NCI-H1436 treated with DMSO at 0.1 percent for 48 hours (cell line): ENCODE data around the gene TTLL9.

Experiments used
- DNase-seq: peaks from one replicate; lab custom pipeline; 2025; lab: John Stamatoyannopoulos, UW

The TTLL9 gene

GRCh38 chr20:31857861-31858759 lies 12.3 kb upstream of the TTLL9 start:
- no peak for DNase-seq

- DNase-seq: no peak
These were observed 11.7 kb upstream of the TTLL9 start for GRCh38 chr20:31858760-31859083.

GRCh38 chr20:31859266-31859997 lies 11.0 kb upstream of the TTLL9 start:
- DNase-seq: no peak

GRCh38 chr20:31859998-31860380 lies 10.4 kb upstream of the TTLL9 start:
- DNase-seq: no peak

- DNase-seq: no peak
These were observed 9.9 kb upstream of the TTLL9 start for GRCh38 chr20:31860390-31861134.

GRCh38 chr20:31861135-31861384 lies 9.4 kb upstream of the TTLL9 start:
- DNase-seq: no peak

- DNase-seq: no peak
These were observed 8.9 kb upstream of the TTLL9 start for GRCh38 chr20:31861385-31862156.

GRCh38 chr20:31862157-31862470 lies 8.3 kb upstream of the TTLL9 start:
- no peak for DNase-seq

- no peak for DNase-seq
These were observed 7.9 kb upstream of the TTLL9 start for GRCh38 chr20:31862506-31862905.

- no peak for DNase-seq
These were observed 6.9 kb upstream of the TTLL9 start for GRCh38 chr20:31863296-31864085.

- DNase-seq: no peak
These were observed 5.7 kb upstream of the TTLL9 start for GRCh38 chr20:31864521-31865400.

GRCh38 chr20:31866221-31866620 lies 4.2 kb upstream of the TTLL9 start:
- no peak for DNase-seq

- no peak for DNase-seq
These were observed 1.4 kb upstream of the TTLL9 start for GRCh38 chr20:31868853-31869672.

- no peak for DNase-seq
These were observed 827 bp upstream of the TTLL9 start for GRCh38 chr20:31869673-31869941.

- no peak for DNase-seq
These were observed 538 bp downstream of the TTLL9 start for GRCh38 chr20:31870726-31871617.

GRCh38 chr20:31871618-31871954 lies 1.2 kb downstream of the TTLL9 start:
- no peak for DNase-seq

- DNase-seq: no peak
These were observed 2.0 kb downstream of the TTLL9 start for GRCh38 chr20:31872406-31872805.

GRCh38 chr20:31875671-31876070 lies 5.2 kb downstream of the TTLL9 start:
- no peak for DNase-seq

- DNase-seq: no peak
These were observed 7.2 kb downstream of the TTLL9 start for GRCh38 chr20:31877684-31878083.
